Stimulated activated CD8-positive, alpha-beta memory T cell treated with anti-CD3 and anti-CD28 coated beads, Interleukin-7, amount 100 ng/mL, for 24 hours (primary cell): ENCODE data around the gene FBXO22.
"Not testable (repeated sequence)": the region's sequence is repeated elsewhere in the genome, so short reads cannot be mapped to it uniquely, and the experiment has no call there.

Experiments used
- DNase-seq: peaks from one replicate; pipeline ENCODE4 v3.0.0-alpha.2; 2020; ENCODE audit warnings: low read depth

The FBXO22 gene

DNA sequence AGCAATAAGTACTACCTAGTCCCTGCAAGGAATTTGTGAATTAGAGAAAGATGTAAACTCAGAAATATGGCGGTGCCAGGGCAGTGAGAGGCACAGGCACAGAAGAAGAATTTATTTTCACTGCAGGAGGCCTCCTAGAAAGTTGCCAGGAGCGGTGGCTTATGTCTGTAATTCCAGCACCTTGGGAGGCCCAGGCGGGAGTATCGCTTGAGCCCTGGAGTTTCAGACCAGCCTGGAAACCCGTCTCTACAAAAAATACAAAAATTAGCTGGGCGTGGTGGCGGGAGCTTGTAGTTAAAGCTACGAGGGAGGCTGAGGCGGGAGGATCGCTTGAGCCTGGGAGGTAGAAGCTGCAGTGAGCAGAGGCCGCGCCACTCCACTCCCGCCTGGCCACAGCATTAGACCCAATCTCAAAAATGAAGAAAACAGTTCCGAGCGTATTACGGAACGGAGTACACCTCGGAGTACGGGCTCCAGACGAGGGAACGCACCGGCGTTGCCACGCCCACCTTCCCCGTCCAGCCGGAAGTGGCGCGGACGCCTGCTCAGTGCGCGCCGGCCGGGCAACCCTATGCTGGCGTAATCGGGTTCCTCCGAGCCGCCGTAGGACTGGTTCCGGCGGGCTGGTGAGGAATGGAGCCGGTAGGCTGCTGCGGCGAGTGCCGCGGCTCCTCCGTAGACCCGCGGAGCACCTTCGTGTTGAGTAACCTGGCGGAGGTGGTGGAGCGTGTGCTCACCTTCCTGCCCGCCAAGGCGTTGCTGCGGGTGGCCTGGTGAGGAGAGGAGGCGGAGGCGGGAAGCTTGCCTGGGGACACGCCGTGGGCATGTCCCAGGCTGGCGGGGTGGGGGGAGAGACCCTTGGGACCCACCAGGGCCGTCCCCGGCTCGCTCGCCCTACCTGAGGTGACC, at the start of gene FBXO22:
Gene FBXO22, plus strand, starts transcription at position 548 of the 909 bp plus-strand sequence. Its CDS starts 86 bp downstream, at position 634.
- DNase-seq: peak; percentile 80

- DNase-seq: no peak
Measured at GRCh38 chr15:75857886-75858285, 45.8 kb upstream of the FBXO22 start.

DNA sequence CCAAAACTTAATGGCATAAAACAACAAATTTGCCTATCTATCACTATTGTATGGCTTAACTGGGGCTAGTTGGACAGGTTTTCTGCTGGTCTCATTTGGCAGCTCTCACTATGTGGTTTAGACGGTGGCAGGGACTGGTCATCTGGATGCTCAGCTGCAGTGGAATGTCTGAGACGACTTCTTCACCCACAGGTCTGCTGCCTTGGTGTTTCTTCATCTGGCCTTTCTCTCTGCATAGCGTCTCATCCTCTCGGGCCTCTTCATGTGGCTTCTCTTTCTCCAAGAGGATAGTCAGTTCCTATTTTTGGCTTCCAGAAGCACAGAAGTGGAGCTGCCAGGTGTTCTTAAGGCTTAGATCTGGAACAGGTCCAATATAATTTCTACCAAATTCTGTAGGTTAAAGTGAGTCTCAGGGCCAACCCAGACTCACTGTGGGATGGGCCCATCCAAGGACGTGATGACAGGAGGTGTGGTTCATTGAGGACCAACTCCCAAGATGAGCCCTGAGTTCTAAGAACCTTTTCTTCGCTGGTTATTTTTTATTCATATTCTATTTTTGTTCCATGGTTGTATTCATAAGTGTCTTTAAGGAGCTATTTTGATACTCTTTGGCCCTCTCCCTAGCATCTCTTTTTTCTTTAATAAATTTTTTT, 41.8 kb upstream of the FBXO22 start:
- no peak for DNase-seq

DNA sequence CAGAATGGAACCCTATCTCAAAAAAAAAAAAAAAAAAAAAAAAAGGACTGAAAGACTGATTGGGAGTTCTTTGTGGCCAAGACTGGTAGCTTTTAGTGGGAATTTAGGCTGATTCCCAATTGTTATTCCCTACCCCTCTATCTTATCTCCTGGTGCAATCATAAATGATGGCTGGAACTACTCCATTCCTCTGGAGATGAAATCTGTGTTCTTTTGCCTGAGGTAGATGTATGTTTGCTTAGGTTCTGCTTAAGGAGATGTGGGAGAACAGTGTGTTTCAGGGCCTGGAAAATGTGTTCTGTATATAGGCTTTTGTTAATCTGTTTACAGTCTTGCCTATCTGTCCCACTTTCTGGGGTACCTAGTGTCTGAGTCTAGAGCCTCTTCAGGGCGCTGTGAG, 40.9 kb upstream of the FBXO22 start:
- no peak for DNase-seq

DNA sequence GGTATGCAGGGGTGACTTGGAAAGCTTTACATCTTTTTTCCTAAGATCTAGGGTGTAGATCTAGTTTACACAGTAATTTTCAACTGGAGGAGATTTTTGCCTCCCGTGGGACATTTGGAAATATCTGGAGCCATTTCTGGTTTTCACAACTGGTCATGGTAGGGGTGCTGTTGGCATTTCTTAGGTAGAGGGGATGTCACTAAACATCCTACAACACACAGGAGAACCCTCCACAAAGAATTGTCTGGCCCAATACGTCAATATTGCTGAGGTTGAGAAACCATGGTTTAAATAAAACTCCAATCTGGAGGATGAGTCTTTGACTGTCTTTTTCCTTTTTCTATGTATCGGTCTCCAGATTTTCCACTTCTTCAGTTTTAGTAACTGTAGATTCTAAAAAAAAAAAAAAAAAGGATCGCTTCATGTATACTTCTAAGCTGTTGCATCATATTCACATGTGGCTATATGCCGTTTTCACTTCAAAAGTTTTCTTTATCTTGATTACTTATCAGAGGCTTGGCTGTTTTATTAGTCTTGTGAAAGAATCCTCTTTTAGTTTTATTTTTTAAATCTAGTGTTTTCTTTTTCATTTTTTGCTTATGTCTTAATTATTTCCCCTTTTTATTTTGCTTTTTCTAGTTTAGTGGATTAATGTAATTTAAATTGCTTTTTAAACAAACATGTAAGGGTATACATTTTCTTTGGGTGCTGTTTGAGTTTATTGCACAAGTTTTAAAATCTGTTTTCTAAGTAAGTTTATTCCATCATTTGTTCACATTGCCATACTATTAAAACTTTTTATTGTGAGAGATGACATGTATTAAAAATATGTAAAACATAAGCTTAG, 39.2 kb upstream of the FBXO22 start:
- no peak for DNase-seq

- not testable (repeated sequence) for DNase-seq
Measured at GRCh38 chr15:75866045-75866444, 37.6 kb upstream of the FBXO22 start.

DNA sequence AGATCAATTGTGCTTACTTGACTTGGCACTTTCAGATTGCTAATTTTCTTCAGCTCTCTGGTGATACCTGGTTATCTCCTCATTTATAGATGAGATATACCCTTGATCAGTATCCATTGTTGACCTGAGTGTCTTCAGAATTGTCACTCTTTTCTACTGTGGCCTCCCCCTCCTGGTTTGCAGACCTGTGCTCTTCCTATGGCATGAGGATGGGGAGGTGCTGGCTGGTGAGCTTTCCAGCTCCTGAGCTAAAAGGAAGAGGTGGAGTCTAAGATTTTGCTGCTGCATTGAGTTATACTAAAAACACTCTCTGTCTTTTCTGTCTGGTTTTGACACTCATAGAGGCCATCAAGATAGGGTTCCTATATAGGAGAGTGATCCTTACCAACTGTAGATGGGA, 36.8 kb upstream of the FBXO22 start:
- DNase-seq: no peak

GRCh38 chr15:75867449-75867848, 36.2 kb upstream of the FBXO22 start:
- no peak for DNase-seq

- DNase-seq: no peak
Measured at GRCh38 chr15:75868019-75868418, 35.7 kb upstream of the FBXO22 start.

- DNase-seq: no peak
Measured at GRCh38 chr15:75869446-75869845, 34.2 kb upstream of the FBXO22 start.

DNA sequence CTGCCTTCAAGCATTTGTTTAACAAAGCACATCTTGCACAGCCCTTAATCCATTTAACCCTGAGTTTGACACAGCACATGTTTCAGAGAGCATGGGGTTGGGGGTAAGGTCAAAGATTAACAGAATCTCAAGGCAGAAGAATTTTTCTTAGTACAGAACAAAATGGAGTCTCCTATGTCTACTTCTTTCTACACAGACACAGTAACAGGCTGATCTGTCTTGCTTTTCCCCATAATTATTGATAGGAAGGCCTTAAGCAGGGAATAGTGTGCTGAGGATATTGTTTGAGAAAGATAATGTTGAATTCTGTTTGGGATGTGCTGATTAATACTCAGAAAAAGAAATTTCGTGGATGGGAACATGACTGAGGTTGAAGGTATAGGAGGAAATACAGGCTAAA, 32.1 kb upstream of the FBXO22 start:
- DNase-seq: not testable (repeated sequence)

- no peak for DNase-seq
Measured at GRCh38 chr15:75872403-75872990, 31.2 kb upstream of the FBXO22 start.

DNA sequence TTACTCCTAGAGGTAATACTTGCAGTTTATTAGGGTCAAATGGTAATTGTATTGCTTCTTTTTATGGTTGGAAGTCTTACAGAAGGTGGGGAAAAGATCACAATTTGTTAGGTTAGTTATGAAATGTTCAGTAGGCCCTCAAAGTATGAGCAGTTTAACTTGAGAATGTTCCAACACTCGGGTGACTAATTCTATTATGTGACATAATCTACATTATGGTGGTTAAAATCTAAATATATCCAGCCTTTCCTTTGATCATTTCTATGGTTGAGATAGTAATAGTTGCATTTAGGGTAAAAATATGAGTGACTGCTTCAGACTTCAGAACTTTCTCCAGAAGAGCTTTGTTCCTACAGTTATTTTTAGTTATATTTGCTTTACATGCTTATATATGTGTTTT, 19.6 kb upstream of the FBXO22 start:
- DNase-seq: no peak

- DNase-seq: no peak
Measured at GRCh38 chr15:75887178-75887577, 16.5 kb upstream of the FBXO22 start.

DNA sequence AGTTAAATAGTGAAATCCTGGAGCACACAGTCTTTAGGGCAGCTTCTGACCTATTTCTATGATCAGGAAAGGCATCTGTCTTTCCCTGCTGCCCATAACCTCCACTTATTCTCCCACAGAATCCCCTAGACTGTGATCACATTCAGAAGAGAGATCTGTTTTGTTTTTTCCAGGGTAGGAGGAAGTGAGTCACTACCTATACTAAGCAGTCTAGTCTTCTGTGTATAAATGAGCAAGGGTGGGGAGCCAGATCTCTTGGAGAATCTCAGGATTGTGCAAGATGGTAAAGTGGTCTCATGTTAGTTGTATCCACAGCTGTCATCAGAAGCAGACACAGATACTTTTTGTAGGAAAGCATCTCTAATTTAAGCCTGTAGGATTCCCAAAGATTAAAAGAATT, 11.8 kb upstream of the FBXO22 start:
- no peak for DNase-seq

DNA sequence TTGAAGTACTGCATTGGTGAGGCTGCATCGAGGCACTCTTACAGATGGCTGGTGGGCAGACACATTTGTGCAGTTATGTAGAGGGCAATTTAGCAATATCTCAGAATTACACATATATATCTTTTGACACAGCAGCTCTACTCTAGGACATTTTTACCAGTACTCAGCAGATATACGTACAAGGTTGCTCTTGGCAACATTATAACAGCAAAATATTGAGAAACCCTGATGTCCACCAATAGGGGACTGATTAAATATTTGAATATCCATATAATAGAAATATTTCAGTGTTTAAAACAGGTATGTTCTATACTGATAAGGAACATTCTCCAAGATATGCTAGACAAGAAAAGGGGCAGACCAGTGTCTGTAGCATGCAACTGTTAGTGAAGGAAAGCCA, 7.9 kb upstream of the FBXO22 start:
- no peak for DNase-seq

GRCh38 chr15:75900577-75900976, 3.1 kb upstream of the FBXO22 start:
- no peak for DNase-seq

- DNase-seq: no peak
Measured at GRCh38 chr15:75902129-75902557, 1.5 kb upstream of the FBXO22 start.

DNA sequence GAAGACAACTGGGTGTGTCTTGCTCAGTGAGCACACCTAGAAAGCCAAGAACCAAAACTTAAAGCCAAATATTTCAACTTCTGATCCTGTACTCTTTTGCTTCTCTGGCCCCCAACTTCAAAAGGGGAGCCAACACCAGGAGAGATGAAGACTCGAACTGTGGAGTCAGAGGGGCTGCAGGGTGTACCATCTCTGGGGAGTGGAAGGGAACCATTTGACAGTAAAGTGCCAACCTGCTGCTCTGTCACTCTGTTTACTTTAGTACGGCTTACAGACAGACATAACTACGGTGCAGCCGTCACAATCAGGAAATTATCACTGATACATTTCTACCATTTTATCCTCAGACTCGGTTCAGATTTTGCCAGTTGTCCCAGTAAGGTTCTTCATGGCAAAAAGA, 1.6 kb downstream of the FBXO22 start:
- DNase-seq: no peak

DNA sequence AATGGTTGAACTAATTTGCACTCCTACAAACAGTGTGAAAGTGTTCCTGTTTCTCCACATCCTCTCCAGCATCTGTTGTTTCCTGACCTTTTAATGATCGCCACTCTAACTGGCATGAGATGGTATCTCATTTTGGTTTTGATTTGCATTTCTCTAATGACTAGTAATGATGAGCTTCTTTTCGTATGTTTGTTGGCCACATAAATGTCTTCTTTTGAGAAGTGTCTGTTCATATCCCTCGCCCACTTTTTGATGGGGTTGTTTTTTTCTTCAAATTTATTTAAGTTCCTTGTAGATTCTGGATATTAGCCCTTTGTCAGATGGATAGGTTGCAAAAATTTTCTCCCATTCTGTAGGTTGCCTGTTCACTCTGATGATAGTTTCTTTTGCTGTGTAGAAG, 6.7 kb downstream of the FBXO22 start:
- DNase-seq: not testable (repeated sequence)

DNA sequence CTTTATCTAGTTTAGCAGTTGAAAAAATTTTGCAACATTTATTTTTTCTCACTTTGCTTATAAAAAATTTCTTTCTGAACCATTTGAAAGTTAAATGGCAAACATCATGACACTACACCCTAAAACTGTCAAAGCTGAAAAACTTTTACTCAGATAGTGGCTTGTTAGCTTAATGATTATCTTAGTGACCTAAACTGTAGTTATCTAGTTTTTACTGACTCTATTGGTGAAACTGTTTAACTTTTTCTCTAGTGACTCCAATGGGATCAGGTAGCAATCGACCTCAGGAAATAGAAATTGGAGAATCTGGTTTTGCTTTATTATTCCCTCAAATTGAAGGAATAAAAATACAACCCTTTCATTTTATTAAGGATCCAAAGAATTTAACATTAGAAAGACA, 13.3 kb downstream of the FBXO22 start:
- no peak for DNase-seq

DNA sequence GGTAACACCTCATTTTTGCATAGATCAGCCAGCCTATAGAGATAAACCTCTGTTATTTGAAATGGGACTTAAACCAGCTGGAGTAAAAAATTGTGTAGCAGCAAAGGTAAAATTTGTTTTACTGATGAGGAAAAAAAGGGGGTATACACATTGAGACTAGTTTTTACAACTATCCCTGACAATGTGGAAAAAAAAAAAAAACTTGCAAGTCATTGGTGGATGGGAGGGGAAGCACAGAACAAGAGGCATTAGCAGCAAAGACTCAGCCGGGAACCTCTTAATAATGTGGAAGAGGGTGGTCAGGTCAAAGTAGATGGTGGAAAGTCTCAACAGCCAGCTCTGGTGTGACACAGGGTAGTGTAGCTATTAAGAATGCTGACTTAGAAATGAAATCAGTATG, 14.5 kb downstream of the FBXO22 start:
- no peak for DNase-seq
